Activated T-cell treated with anti-CD3 and anti-CD28 coated beads, Interleukin-2, amount 50 U/mL, for 48 hours (primary cell): Measurements from ENCODE around the gene ARHGEF2.

Experiments used
- DNase-seq, 2 experiments: peaks; one replicate each; pipeline ENCODE4 v3.0.0-alpha.2; 2020

The ARHGEF2 gene

DNA sequence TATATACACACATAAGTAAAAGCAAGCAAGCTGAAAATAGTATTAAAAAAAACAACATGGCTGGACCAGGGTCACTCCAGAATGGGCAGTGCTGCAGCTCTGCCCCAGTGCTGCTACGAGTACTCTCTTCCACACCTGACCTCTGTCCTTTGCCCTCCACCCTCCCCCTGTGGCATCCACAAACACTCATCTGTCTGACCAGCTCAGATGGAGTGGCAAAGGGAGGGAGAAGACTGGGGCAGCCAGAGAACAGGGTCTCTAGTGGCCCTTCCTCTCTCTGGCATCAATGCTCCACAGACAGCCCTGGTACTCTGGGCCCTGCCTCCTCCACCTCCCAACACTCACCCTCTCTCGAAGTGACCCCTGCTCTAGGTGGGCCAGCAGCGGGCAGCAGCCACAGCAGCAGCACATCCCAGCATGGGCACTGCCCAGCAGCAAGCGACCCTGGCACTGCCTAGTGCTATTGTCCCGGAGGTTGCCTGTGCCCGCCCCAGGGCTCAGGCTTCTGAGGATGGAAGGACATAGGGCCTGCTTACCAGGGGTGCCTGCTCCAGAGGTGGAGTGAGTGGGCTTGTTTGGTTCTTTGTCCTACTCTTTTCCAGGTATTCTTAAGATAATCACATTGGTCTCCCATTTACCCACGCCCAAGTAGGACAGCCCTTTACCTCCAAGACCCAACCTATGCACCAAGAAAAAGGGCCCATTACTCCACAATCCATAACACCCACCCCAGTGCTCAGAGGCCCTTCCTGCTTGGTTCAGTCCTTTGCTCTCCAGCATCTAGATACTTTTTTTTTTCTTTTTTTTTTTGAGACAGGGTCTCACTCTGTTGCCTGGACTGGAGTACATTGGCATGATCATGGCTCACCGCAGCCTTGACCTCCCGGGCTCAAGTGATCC lies 6.2 kb downstream of the ARHGEF2 start:
- DNase-seq = no peak

DNA sequence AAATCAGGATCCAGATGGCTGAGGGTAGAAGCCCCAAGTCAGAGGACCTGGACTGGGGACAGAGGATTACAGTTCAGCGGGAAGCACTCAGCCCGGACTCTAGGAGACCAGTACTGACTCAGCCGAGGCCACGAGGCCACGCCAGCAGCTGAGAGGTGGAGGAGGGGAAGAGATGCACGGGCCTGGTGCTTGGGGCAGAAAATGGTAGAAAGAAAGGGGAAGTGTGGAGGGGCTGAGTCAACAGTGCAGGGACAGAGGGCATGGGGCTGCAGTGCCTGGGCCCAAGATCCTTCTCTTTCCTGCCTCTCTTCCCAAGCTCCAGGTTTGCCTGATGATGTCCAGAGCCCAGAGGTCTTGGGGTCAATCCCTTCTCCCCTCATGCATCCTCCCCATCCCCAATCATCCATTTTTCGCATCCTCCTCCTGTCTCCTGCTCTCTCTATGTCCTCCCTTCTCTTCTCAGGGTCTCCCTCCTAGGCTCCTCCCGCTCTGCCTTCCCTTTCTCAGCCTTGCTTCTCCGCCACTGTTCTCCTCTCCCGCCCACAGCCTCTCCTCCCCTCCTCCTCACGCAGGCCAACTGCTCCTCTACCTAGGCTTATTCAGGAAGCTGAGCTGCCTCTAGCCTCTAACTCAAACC lies 7.7 kb downstream of the ARHGEF2 start:
- peak; percentile 52 to 63 for DNase-seq

DNA sequence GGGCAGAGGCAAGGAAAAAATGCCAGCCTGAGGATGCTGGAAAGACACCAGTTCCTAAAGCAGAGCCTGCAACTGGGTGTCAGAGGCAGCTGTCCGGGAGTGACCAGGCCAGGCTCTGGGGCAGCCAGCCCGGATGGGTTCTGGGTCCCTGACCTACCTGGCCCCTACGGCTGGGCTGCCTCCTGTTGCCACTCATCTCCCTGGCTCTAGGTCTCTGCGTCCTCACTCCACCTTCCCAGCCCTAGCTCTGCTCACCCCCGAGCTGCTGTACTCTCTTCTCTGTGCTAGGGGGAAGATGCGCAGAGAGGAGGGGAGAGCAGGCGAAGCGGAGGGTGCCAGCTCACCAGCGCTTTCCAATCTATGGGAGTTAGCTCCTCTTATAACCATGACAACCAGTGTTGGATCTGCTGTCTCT lies 9.0 kb downstream of the ARHGEF2 start:
- no peak for DNase-seq

DNA sequence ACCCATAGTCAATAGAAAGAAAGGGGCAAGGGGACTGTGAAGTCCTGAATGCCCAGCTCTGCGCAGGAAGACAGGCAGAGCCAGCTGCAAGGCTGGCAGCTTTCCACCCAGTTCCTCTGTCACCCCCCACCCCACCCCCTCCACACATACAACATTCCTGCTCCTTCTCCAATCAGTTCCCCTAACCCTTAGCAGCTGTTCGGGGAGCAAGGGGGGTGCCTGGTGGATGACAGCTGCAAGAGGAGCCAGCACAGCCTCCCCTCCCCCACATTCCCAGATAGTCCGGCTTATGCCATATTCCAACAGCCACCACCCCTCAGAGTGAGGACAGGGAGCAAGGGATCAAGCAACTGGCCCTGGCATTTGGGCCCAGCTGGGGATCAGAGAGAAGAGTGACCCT lies 9.7 kb downstream of the ARHGEF2 start:
- no peak for DNase-seq

DNA sequence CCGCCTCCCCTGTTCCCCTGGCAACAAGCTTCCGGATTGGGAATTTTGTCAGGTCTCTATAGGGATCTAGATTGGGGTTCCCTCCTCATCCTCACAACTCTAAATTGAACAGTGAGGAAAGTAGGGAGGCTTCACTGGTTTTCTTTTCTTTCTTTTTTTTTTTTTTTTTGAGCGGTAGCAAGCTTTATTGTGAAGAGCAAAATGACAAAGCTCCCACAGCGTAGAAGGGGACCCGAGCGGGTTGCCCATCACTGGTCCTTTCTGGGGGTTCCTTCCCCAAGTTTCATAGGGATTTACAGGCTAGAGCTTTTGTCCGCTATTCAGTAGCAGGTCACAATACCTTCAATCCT lies 10.3 kb downstream of the ARHGEF2 start:
- no peak for DNase-seq

DNA sequence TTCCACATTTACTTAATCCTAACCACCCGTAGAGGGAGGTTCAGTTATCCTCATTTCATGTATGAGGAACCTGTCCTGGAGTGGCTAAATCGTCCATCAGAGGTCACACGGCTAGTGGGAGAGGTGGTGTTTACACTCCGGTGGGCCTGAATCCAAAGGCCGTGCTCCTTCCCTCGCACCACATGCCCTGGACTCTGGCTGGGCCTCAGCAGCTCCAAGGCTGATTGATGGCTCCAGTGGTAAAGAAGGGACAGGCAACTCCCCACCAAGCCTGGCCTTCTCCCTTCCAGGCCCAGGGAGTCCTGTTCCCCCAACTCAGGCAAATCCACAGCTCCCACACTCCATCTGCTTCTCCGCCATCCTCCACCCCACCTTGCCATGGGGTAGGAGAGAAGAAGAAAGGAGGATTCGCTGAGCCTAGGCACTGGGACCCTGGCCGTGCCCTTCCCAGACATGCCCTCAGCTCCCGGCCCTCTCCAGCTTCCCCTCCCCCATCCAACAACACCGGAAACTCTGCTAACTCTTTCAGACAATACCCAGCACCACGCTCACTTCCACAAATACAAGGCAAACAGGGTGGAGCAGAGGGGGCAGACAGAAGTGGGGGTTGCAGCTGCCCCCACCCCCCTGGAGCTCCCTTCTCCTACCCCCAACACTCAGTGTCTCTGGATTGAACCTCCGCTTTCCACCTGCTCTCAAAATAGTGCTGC lies 10.9 kb downstream of the ARHGEF2 start:
- no peak for DNase-seq

DNA sequence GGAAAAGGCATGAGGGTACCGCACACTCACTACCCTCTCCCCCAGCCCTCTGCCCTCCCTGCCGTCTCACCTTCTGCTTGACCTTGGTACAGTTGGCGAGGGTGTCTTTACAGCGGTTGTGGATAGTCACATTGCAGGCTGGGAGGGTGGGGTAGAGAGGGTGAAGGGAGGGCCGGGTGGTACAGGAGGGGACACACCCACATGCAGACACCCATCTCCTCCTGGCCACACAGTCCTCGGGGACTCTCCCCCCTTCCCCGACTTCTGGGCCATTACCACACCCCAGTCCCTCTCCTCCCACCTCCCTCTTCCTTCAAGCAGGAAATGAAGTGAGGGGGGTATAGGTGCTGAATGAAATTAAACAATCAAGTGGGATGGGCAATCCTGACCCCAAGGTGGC lies 11.6 kb downstream of the ARHGEF2 start:
- DNase-seq = no peak

DNA sequence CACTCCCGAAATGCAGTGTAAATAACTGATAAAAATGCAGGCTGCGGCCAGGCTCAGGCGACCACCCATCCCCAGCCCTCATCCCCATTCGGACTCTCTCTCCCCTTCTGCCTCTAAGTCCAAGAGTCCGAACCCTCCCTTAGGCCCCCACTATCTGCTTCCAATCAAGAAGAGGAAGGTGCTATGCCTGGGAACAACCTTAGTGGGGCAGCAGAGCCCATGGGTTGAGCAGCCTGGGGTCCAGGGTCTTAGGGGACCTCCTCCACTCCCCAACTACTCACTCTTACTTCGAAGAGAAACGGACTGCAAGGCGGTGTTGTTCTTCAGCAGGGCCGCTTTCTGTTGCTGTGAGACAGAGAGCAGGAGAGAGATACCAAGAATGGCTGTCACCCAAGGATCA lies 12.2 kb downstream of the ARHGEF2 start:
- no peak for DNase-seq

DNA sequence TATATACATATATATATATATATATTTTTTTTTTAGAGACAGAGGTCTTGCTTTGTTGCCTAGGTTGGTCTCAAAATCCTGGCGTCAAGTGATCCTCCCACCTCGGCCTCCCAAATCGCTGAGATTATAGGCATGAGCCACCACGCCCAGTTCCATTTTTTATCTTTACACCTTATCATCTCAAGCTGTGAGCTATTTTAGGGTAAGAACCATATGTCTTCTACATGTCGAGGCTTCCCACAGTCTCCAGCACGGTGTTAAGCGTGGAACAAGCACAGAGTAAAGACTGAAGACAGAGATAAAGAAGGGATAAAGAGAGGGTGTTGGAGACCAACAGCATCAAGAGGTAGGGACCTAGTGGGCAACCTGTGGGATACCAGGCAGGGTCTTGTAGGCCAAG lies 14.2 kb downstream of the ARHGEF2 start:
- DNase-seq = no peak

DNA sequence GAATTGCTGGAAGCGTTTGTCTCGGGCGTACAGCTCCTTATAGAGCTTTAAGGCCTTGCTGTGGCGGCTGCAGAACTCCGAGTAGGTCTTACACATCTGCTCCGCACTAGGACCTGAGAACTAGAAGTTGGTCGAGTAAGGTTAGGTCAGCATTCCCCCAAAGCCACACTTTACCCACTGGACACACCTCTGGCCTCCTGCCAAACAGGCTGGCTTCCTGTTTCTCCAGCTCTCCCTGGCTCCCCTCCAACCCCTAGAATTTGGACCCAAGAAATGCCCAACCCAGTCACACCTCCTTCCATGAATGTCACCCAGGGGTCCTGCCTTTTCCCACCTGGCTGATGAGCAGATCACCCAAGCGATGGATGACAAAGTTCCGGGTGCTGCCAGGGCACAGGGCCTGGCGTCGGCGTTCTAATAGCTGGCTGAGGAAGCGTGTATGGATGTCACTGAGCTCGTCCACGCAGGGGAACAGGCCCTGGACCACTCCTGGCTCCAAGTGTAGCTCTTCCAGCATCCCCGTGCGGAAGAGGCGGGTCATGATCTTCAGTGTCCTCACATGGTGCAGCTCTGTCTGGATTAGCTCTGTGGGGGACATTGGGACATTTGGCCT lies 15.6 kb downstream of the ARHGEF2 start:
- no peak for DNase-seq

DNA sequence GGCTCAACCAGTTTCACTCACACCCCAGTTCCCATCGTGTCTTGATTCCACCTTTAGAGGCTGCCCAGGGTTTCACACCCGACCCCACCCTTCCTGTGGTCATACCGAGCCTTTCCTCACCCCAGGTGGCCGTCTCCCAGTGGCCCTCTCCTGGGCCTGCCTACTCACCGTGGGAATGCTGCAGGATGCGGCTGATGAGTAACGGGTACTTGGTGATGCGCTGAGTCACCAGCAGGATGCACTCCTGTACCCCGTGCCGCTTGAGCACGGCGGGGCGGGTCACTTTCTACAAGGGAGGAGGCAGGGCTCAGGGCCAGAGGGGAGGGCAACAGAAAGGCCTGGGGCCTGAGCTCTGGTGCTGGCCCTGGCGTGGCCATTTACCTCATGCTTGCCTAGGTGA lies 16.4 kb downstream of the ARHGEF2 start:
- no peak for DNase-seq

DNA sequence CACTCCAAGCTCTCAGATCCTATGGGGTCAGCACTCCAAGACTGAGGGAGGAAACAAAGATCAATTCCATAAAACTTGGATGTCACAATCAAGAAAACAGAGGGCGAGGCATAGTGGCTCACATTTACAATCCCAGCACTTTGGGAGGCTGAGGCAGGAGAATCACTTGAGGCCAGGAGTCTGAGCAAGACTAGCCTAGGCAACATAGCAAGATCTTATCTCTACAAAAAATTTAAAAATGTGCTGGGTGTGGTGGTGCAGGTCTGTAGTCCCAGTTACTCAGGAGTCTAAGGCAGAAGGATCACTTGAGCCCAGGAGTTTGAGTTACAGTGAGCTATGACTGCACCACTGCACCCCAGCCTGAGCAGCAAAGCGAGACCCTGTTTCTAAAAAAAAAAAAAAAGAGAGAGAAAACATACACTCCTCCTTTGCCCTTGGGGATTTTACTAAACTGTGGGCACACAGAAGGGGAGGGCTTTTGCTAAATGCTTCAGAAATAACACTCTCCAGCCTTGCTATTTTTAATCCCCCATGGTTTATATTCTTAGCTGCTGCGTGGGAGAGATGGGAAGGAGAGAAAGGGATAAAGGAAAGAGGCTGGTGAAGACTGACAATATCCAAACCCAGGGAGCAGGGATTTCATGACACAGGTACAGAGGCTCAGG lies 18.1 kb downstream of the ARHGEF2 start:
- DNase-seq = no peak

DNA sequence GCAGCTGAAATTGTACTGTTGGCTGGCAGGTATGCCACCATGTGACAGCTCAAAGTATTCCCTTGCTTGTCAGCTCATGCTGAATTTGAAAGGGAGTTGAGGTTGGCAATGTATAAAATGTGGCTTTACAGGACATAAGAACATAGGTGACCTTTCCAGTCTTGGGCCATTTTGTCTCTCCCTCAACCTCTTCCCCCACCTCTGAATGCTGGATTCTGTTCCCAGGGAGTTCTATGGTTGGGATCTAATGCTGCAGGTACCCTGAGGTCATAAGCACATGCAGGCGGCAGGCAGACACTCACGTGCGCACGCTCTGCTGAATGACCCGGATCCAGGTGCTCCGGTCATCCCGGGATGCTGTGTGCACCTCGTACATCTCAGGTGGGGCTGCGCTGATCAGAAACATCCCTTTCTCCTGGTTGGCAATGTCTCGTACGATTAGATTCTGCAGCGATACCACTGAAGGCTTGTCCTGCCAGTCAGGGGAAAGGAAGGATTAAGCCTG lies 20.9 kb downstream of the ARHGEF2 start:
- DNase-seq = no peak

DNA sequence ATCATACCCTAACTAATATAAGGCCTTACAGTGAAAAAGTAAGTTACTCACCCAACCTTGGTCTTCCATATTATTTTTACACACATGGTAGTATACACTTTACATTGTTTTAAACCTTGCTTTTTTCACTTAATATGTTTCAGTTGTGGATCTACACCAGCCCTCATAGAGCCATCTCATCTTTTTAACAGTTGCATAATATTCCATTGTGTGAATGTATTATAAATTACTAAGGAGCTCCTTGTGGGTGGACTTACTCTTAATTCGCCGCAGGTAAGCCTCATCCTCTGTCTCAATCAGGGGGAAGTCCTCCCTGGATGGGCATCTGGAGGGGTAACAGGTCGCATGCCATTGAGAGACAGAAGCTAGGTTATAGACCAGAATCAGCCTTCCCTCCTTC lies 23.7 kb downstream of the ARHGEF2 start:
- no peak for DNase-seq

DNA sequence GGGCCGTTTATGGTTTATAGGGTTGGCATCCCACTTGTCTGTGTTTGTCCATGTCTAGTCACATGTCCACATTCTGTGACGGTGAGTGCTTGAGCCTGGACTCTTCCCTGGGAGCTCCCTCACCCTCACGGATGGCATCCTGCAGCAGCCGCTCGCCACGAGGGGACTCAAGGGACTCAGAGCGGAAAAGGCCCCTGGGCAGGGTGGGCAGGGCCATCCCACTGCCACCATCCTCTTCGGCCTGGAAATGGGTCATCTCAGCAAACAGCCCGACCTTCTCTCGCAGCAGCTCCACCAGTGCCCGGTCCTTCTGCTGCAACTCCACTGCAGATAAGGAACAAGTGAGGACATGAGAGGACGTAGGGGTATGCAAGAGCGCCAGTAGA lies 25.8 kb downstream of the ARHGEF2 start:
- DNase-seq = no peak

DNA sequence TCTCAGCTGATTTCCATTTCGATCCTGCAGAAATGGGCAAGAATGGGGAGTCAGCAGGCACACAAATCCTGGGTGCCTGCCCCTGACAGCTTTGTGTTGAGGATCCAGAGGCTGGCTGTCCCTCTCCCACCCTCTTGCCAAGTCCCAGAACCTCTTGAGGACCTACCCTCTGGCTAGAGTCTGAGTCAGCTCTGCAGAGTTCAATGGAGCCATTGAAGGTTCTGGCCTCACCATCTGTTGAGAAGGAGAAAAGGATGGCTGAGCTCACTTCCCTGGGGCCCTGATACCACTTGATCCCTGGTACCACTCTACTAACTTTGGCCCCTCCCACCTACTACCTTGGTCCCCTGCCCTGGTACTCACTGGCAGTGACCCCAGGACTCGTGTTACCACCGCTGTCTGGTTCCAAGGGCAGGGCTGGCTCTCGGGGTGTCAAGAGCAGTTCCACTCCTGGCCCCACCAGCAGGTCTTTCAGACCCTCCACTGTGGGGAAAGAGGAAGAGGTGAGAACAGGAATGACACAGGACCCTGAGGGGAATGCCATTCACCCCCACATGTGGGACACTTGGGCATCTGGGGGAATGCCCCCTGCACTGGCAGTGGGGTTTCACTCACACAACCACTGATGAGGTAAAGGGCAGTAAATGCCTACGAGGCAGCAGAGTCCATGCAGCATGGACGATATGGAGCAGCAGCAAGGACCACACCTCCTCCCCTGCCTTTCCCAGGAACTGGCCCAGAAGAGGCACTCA lies 26.4 kb downstream of the ARHGEF2 start:
- no peak for DNase-seq

DNA sequence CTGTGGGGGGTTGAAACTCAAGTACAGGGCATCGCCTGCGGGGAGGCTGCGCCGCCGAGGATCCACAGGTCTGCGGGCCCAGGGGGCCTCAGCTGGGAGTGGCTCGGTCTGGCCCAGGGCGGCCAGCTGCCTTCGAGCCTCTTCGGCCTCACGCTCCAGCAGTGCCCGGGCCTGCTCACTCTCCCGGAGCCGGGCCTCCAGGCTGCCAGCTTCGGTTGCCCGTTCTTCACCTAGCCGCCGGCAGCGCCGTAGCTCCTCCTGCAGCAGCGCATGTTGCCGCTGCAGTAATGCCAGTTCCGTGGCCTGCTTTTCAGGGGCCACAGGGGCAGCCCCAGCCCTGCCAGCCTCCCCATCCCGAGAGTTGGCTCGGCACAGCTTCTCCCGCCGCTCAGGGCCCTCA lies 27.5 kb downstream of the ARHGEF2 start:
- DNase-seq = no peak

DNA sequence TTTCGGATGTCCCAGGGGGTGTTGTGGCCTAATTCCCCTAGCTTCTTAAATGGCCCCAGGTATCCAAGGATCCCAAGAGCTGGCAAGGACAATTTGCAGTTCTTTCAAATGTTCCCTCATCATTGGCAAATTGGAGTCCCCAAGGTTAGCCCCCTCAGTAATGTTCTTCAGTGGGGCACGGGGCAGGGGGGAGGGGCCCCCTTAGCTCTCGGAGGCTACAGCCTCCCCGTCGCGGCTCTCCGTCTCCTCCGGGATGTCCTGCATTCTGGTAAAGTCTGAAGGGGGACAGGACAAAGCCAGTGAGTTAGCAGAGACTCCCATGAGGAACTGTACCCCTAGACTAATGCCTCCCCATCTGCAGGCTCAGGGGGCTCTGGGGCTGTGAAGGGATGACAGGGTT lies 30.6 kb downstream of the ARHGEF2 start:
- DNase-seq = no peak

DNA sequence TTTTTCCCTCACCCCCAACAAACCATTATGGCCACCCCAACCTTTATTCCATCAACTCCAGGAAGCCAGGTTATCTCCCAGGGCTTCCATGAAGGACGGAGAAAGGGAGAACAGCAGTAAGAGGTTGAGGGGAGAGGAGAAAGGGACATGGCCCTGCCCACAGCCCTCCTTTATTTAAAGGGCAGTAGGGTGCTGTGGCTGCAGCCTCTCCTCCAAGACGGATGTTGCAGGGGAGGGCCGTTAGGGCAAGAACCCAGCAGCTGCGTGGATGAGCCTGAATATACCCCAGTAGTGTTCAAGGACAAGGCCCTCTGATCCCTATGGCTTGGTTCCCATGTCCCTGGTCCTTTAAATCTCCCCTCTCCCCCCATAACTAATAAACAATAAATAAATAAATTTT lies 31.1 kb downstream of the ARHGEF2 start:
- DNase-seq = no peak

DNA sequence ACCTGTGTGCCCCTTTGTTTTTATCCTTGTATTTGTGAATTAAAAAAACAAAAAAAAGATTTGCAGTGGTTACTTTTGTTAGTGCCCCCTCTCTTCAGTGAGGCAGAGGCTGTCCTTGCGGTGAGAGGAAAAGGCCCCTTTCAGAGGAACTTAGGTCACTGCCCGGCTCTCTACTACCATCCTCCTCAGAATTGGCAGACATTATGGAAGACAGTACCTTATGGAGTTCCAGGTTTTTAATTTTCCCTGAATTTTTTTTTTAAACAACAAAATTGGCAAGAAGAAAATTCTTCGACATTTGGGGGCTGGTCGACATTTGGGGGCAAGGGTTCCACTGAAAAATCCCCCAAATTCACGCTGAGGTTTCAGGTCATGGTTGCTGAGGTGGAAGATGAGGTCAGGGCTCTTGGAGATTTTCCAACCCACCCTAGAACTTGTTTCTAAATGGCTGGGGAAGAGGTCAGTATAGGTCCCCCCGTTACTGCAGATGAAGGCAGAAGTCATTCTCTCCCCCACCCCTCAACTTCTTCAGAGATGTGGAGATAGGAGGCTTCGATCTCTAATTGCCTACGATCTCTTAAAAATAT lies 31.6 kb downstream of the ARHGEF2 start:
- no peak for DNase-seq

DNA sequence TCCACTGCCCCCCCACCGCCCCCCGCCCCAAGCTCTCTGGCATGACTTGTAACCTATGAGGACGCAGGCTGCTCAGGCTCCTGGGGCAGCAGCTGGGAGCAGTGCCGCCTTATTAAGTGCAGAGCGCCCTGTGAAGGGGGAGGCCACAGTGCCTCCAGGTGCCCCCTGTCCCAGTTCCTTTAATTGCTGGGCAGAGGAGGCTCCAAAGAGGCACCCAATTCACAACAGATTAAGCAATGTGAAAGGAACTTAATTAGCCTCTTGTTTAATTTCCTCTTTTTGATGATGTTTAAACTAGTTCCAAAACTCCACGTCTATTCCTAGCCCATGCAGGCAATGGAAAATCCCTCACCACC lies 33.9 kb downstream of the ARHGEF2 start:
- no peak for DNase-seq
